Measurements from ENCODE around the gene LIMS2.

The LIMS2 gene

DNA sequence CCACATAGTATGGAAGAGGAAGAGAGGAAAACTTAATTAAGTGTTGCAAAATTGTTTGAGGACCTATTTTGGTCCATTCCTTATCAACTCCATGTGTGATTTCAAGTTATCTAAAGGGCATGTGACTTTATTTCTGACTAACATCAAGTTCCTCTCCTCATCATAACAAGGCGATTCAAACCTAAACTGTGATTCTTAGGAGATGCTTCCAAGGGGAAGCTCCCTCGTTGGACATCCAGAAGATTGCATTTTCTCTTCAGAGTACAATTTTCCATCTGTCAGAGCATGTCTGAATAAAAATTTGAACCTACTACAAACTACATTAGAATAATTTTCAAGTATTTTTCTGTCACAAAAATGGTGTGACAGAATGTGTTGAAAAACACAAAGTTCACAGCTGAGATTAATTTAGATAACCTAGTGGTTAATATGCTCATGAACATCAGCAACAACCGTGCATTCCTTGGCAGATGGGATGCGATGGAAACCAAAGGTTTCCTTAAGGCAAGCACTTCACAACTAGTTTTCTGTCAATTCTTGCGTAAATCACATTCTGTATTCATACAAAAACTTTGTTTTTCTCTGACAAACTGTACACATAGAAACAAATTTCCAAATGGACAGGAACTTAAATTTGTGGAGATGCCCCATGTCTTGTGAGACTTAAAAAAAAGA, 30.2 kb upstream of the LIMS2 start:
- TF ChIP-seq, protein P1, sequence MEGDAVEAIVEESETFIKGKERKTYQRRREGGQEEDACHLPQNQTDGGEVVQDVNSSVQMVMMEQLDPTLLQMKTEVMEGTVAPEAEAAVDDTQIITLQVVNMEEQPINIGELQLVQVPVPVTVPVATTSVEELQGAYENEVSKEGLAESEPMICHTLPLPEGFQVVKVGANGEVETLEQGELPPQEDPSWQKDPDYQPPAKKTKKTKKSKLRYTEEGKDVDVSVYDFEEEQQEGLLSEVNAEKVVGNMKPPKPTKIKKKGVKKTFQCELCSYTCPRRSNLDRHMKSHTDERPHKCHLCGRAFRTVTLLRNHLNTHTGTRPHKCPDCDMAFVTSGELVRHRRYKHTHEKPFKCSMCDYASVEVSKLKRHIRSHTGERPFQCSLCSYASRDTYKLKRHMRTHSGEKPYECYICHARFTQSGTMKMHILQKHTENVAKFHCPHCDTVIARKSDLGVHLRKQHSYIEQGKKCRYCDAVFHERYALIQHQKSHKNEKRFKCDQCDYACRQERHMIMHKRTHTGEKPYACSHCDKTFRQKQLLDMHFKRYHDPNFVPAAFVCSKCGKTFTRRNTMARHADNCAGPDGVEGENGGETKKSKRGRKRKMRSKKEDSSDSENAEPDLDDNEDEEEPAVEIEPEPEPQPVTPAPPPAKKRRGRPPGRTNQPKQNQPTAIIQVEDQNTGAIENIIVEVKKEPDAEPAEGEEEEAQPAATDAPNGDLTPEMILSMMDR (IDR thresholded peaks at IDR 0.05; ENCODE audit: insufficient read depth, low read depth, low read length, missing control alignments): no peak
- no peak for DNase-seq (ENCODE audit: low read depth)
- no peak overlapping the region for H3K4me3 ChIP-seq (ENCODE audit: low read length)

GRCh38 chr2:127704641-127705390, 29.5 kb upstream of the LIMS2 start:
- H3K4me3 ChIP-seq (ENCODE audit: low read length): no peak overlapping the region
- TF ChIP-seq, protein P1 (IDR thresholded peaks at IDR 0.05; ENCODE audit: insufficient read depth, low read depth, low read length, missing control alignments): no peak
- no peak for DNase-seq (ENCODE audit: low read depth)

DNA sequence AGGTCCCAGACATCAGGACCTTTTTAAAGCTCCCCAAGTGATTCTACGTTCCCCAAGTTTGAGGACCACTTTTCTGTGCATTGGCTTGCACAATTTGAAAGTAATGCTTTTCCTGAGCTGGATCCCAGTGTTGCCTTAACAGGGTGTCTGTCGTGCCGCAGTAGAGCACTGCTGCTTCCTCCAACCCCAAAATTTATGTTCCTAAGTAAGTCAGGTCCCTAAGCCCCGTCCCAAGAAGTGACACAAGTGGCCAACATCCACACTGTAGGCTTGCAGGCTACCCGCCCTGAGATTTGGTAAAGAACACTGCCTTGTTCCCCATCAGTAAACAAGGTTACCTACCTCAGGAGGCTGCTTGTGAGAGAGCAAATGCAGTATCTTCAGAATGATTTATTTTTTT, 28.0 kb upstream of the LIMS2 start:
- TF ChIP-seq, protein P1 (IDR thresholded peaks at IDR 0.05; ENCODE audit: insufficient read depth, low read depth, low read length, missing control alignments): no peak
- H3K4me3 ChIP-seq (ENCODE audit: low read length): no peak overlapping the region
- no peak for DNase-seq (ENCODE audit: low read depth)

- TF ChIP-seq, protein P1 (IDR thresholded peaks at IDR 0.05; ENCODE audit: insufficient read depth, low read depth, low read length, missing control alignments): no peak
- no peak for DNase-seq (ENCODE audit: low read depth)
- peak overlapping the region; percentile 69 for H3K4me3 ChIP-seq (ENCODE audit: low read length)
These were observed 27.2 kb upstream of the LIMS2 start for GRCh38 chr2:127702395-127703009.

GRCh38 chr2:127701651-127702394, 26.5 kb upstream of the LIMS2 start:
- DNase-seq (ENCODE audit: low read depth): peak; percentile 79
- TF ChIP-seq, protein P1 (IDR thresholded peaks at IDR 0.05; ENCODE audit: insufficient read depth, low read depth, low read length, missing control alignments): peak; percentile 12
- peak overlapping the region; percentile 69 for H3K4me3 ChIP-seq (ENCODE audit: low read length)

- TF ChIP-seq, protein P1 (IDR thresholded peaks at IDR 0.05; ENCODE audit: insufficient read depth, low read depth, low read length, missing control alignments): no peak
- peak within 1 kb of the TSS; percentile 69 for H3K4me3 ChIP-seq (ENCODE audit: low read length)
- peak; percentile 92 for DNase-seq (ENCODE audit: low read depth)
These were observed 25.9 kb upstream of the LIMS2 start, which contains the start of gene SFT2D3 for GRCh38 chr2:127701193-127701650. Gene SFT2D3, plus strand, starts transcription at chr2:127701497. Its CDS starts 32 bp downstream, at chr2:127701529.
